Measurements from ENCODE around the gene C12orf42.
"Not testable (repeated sequence)": the region's sequence is repeated elsewhere in the genome, so short reads cannot be mapped to it uniquely, and the experiment has no call there.

The C12orf42 gene

GRCh38 chr12:103494734-103495468 lies 867 bp downstream of the C12orf42 start:
- DNase-seq (ENCODE audit: low read depth) = no peak

GRCh38 chr12:103494051-103494733 lies 1.6 kb downstream of the C12orf42 start:
- no peak for DNase-seq (ENCODE audit: low read depth)

GRCh38 chr12:103493199-103493598 lies 2.6 kb downstream of the C12orf42 start:
- DNase-seq (ENCODE audit: low read depth) = no peak

- no peak for DNase-seq (ENCODE audit: low read depth)
Measured at GRCh38 chr12:103482365-103482764, 13.4 kb downstream of the C12orf42 start.

- no peak for DNase-seq (ENCODE audit: low read depth)
Measured at GRCh38 chr12:103475073-103475472, 20.7 kb downstream of the C12orf42 start.

- DNase-seq (ENCODE audit: low read depth) = no peak
Measured at GRCh38 chr12:103470664-103471063, 25.1 kb downstream of the C12orf42 start.

GRCh38 chr12:103469719-103470118 lies 26.0 kb downstream of the C12orf42 start:
- DNase-seq (ENCODE audit: low read depth) = no peak

GRCh38 chr12:103468837-103469236 lies 26.9 kb downstream of the C12orf42 start:
- DNase-seq (ENCODE audit: low read depth) = no peak

GRCh38 chr12:103462675-103463074 lies 33.1 kb downstream of the C12orf42 start:
- no peak for DNase-seq (ENCODE audit: low read depth)

GRCh38 chr12:103457471-103457870 lies 38.3 kb downstream of the C12orf42 start:
- no peak for DNase-seq (ENCODE audit: low read depth)

- DNase-seq (ENCODE audit: low read depth) = no peak
Measured at GRCh38 chr12:103456006-103456405, 39.8 kb downstream of the C12orf42 start.

GRCh38 chr12:103455020-103455763 lies 40.6 kb downstream of the C12orf42 start:
- DNase-seq (ENCODE audit: low read depth) = no peak

- DNase-seq (ENCODE audit: low read depth) = no peak
Measured at GRCh38 chr12:103444983-103445382, 50.8 kb downstream of the C12orf42 start.

- DNase-seq (ENCODE audit: low read depth) = no peak
Measured at GRCh38 chr12:103442822-103443221, 52.9 kb downstream of the C12orf42 start.

GRCh38 chr12:103442182-103442555 lies 53.6 kb downstream of the C12orf42 start:
- no peak for DNase-seq (ENCODE audit: low read depth)

- DNase-seq (ENCODE audit: low read depth) = no peak
Measured at GRCh38 chr12:103441437-103442181, 54.2 kb downstream of the C12orf42 start.

- DNase-seq (ENCODE audit: low read depth) = not testable (repeated sequence)
Measured at GRCh38 chr12:103434165-103435105, 61.3 kb downstream of the C12orf42 start.

GRCh38 chr12:103431950-103432349 lies 63.8 kb downstream of the C12orf42 start:
- no peak for DNase-seq (ENCODE audit: low read depth)

- DNase-seq (ENCODE audit: low read depth) = no peak
Measured at GRCh38 chr12:103431387-103431786, 64.4 kb downstream of the C12orf42 start.

- not testable (repeated sequence) for DNase-seq (ENCODE audit: low read depth)
Measured at GRCh38 chr12:103425674-103426073, 70.1 kb downstream of the C12orf42 start.

All from stromal cell of bone marrow (primary cell).